Vagina (tissue), 2 donors: ENCODE measurements around the gene PPM1E. TPM values are rescaled to one million over a fixed set of nuclear protein-coding genes. Genes with fewer than 3 reads are reported as not detected.
"Not testable (repeated sequence)": the region's sequence is repeated elsewhere in the genome, so short reads cannot be mapped to it uniquely, and the experiment has no call there.

ENCODE experiments used
- DNase-seq, 2 donors: peaks; one replicate each; pipeline ENCODE4 v3.0.0-alpha.2; 2017; ENCODE audit errors: extremely low spot score in 2 of 2
- H3K27ac ChIP-seq: fragments of 200-600 bp; sonication (generic); one replicate; pipeline ENCODE4 v1.5.1; 2019
- H3K27me3 ChIP-seq: fragments of 200-600 bp; sonication (generic); one replicate; pipeline ENCODE4 v1.5.1; 2019
- H3K36me3 ChIP-seq, 2 donors: fragments of 200-600 bp; sonication (generic); one replicate each; pipeline ENCODE4 v1.5.1; 2017 to 2019
- H3K4me1 ChIP-seq: fragments of 200-600 bp; sonication (generic); one replicate; pipeline ENCODE4 v1.5.1; 2019
- H3K4me3 ChIP-seq, 2 donors: fragments of 200-600 bp; sonication (generic); 1 replicate in 1 of 2; 2 replicates in 1 of 2; pipeline ENCODE4 v1.5.1; 2016 to 2019
- H3K9me3 ChIP-seq: fragments of 200-600 bp; sonication (generic); one replicate; pipeline ENCODE4 v1.5.1; 2019
- POLR2A ChIP-seq, 2 donors: fragments of 450-650 bp; IDR thresholded peaks; one replicate each; pipeline ENCODE4 v1.6.1; 2017; ENCODE audit warnings: antibody characterized with exemption in 2 of 2, mild to moderate bottlenecking in 2 of 2, moderate library complexity in 2 of 2
- POLR2AphosphoS5 ChIP-seq, 2 donors: sonication (generic); formaldehyde crosslinking; IDR thresholded peaks; one replicate each; pipeline ENCODE4 v1.9.0; 2017; ENCODE audit warnings: antibody characterized with exemption in 2 of 2, mild to moderate bottlenecking in 2 of 2, low read depth in 1 of 2; ENCODE audit not compliant: insufficient read depth in 1 of 2
- intact Hi-C: fragments of 100-400 bp; cut with DNase I; formaldehyde crosslinking; loops from one replicate; pipeline ENCODE4 v1.15.1; 2023
- total RNA-seq: library from RNA; depleted of rRNA; stranded (reverse); fragments of >200 nt; gene quantifications from one replicate; pipeline ENCODE4 v1.2.3, GENCODE V29; 2016
- TF ChIP-seq, protein P1 (sequence below), 3 experiments: fragments of 450-650 bp in 2 of 3; fragments of 200-600 bp in 1 of 3; sonication (generic) in 1 of 3; IDR thresholded peaks; one replicate each; pipeline ENCODE4 v1.5.1; 2017 to 2019; ENCODE audit warnings: antibody characterized with exemption in 3 of 3, mild to moderate bottlenecking in 2 of 3, moderate library complexity in 2 of 3

The PPM1E gene
- total RNA-seq, 1 donor from 2014 or later: 0.25 TPM

DNA sequence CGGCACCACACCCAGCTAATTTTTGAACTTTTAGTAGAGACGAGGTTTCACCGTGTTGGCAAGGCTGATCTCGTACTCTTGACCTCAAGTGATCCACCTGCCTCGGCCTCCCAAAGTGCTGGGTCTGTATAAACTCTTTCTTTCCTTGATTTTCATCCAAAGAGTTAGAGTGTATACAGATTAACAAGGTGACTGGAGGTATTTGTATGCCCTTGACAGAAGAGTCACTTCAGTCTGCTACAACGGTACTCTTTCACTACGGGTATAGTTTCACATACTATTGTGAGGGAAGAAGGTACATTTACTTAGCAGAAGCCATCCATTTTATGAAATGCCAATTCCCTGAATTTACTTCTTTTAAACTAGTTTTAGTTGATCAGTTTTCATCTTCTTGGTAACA, 32.5 kb downstream of the PPM1E start:
- Histone ChIP-seq H3K4me1 (no peaks in the 10 kb centered on the region), H3K27ac (no peak overlapping the region), H3K36me3 (no peaks in the 10 kb centered on the region), H3K4me3 (no peak overlapping the region), H3K27me3 (no peaks in the 10 kb centered on the region), H3K9me3 (no peaks in the 10 kb centered on the region)
- TF ChIP-seq POLR2AphosphoS5 (IDR thresholded peaks at IDR 0.05; ENCODE audit: insufficient read depth in 1 of 2, low read depth in 1 of 2) (no peak), POLR2A (IDR thresholded peaks at IDR 0.05) (no peak)
- TF ChIP-seq, protein P1, sequence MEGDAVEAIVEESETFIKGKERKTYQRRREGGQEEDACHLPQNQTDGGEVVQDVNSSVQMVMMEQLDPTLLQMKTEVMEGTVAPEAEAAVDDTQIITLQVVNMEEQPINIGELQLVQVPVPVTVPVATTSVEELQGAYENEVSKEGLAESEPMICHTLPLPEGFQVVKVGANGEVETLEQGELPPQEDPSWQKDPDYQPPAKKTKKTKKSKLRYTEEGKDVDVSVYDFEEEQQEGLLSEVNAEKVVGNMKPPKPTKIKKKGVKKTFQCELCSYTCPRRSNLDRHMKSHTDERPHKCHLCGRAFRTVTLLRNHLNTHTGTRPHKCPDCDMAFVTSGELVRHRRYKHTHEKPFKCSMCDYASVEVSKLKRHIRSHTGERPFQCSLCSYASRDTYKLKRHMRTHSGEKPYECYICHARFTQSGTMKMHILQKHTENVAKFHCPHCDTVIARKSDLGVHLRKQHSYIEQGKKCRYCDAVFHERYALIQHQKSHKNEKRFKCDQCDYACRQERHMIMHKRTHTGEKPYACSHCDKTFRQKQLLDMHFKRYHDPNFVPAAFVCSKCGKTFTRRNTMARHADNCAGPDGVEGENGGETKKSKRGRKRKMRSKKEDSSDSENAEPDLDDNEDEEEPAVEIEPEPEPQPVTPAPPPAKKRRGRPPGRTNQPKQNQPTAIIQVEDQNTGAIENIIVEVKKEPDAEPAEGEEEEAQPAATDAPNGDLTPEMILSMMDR (IDR thresholded peaks at IDR 0.05): no peak
- no peak for DNase-seq
- intact Hi-C loops: no loop called here

DNA sequence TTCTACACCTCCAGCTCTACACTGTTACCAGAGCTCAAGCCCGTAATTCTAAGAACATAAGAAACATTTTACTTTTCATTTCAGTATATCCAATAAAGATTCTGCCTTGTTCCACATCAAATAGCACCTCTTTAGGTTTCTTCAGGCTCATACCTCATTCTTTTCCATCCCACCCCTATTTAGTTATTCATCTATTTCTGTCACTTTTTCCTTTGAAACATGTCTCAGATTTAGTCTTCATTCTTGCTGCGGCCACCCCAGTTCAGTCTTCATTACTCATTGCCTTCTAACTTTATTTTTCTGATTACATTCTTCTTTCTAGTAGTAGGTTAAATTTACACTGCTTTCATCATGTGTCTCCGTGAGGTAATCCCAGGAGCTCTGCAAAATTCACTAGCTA, 33.5 kb downstream of the PPM1E start:
- no peaks in the 10 kb centered on the region for H3K27me3 ChIP-seq
- no peak for DNase-seq
- TF ChIP-seq POLR2AphosphoS5 (IDR thresholded peaks at IDR 0.05; ENCODE audit: insufficient read depth in 1 of 2, low read depth in 1 of 2) (no peak), POLR2A (IDR thresholded peaks at IDR 0.05) (no peak)
- TF ChIP-seq, protein P1 (IDR thresholded peaks at IDR 0.05): no peak
- no peak overlapping the region for H3K27ac ChIP-seq
- H3K36me3 ChIP-seq: no peaks in the 10 kb centered on the region
- no peaks in the 10 kb centered on the region for H3K9me3 ChIP-seq
- no peaks in the 10 kb centered on the region for H3K4me1 ChIP-seq
- intact Hi-C loops: no loop called here
- H3K4me3 ChIP-seq: no peak overlapping the region

DNA sequence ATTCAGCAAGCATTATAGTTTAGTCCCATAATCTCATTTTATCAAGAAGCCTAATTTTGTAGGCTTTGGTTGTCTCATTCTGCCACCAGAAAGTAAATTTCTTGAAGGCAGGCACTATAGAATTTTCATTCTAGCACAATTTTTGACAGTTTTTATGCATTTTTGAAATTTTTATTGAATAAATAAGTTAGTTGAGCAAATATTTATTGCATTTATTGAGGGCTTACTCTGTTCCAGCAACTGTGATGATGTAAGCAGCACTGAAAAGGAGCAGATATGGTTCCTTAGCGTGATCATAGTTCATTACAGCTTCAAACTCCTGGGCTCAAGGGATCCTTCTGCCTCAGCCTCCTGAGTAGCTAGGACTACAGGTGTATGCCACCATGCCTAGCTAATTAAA, 34.2 kb downstream of the PPM1E start:
- no peaks in the 10 kb centered on the region for H3K4me1 ChIP-seq
- intact Hi-C loops: no loop called here
- H3K4me3 ChIP-seq: no peak overlapping the region
- no peaks in the 10 kb centered on the region for H3K27me3 ChIP-seq
- DNase-seq: no peak
- H3K27ac ChIP-seq: no peak overlapping the region
- H3K9me3 ChIP-seq: no peaks in the 10 kb centered on the region
- no peaks in the 10 kb centered on the region for H3K36me3 ChIP-seq
- TF ChIP-seq POLR2A (IDR thresholded peaks at IDR 0.05): no peak
- no peak for TF ChIP-seq POLR2AphosphoS5 (IDR thresholded peaks at IDR 0.05; ENCODE audit: insufficient read depth in 1 of 2, low read depth in 1 of 2)
- TF ChIP-seq, protein P1 (IDR thresholded peaks at IDR 0.05): no peak

DNA sequence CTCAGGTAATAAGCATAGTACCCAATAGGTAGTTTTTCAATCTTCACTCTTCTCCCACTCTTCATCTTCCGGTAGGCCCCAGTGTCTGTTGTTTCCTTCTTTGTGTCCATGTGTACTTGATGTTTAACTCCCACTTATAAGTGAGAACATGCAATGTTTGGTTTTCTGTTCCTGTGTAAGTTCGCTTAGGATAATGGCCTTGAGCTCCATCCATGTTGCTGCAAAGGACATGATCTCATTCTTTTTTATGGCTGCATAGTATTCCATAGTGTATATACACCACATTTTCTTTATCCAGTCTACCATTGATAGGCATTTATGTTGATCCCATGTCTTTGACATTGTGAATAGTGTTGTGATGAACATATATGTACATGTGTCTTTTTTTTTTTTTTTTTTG, 38.9 kb downstream of the PPM1E start:
- H3K27me3 ChIP-seq, intact Hi-C loops, H3K27ac ChIP-seq, H3K9me3 ChIP-seq, H3K36me3 ChIP-seq, H3K4me3 ChIP-seq, H3K4me1 ChIP-seq, DNase-seq: not testable (repeated sequence)

DNA sequence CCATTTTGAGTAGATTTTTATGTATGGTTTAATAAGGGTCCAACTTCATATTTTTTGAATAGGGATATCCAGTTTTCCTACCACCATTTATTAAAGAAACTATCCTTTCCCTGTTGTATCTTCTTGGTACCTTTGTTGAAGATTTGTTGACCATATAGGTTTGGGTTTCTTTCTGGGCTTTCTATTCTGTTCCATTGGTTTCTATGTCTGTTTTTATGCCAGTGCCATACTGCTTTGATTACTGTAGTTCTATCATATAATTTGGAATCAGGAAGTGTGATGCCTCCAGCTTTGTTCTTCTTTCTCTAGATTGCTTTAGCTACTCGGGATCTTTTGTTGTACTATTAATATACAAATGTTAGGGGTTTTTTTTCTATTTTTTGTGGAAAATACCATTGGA, 46.5 kb downstream of the PPM1E start:
- no peak for DNase-seq
- Histone ChIP-seq H3K27ac (no peak overlapping the region), H3K36me3 (no peaks in the 10 kb centered on the region), H3K4me3 (no peak overlapping the region), H3K9me3 (no peaks in the 10 kb centered on the region), H3K27me3 (no peaks in the 10 kb centered on the region), H3K4me1 (no peaks in the 10 kb centered on the region)
- TF ChIP-seq, protein P1 (IDR thresholded peaks at IDR 0.05): no peak
- no peak for TF ChIP-seq POLR2AphosphoS5 (IDR thresholded peaks at IDR 0.05; ENCODE audit: insufficient read depth in 1 of 2, low read depth in 1 of 2)
- TF ChIP-seq POLR2A (IDR thresholded peaks at IDR 0.05): no peak
- intact Hi-C loops: no loop called here

DNA sequence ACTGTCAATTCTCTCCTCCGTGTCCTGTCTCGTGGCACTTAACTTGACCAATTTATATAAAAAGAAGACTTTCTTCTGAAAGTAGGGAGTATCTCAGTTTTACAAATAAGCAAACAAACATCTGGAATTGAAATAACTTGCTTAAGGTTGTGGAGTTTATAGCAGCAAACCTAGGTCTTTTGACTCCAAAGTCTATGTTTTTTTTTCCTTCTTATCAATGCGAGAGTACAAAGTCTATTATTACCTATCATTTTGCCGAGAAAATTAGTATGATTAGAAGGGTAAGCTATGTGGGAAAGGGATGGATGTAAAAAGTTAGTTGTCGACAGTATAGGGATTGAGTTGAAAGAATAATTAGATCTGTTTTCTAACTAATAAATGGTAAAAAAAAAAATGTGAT, 50.4 kb downstream of the PPM1E start:
- TF ChIP-seq POLR2A (IDR thresholded peaks at IDR 0.05) (no peak), POLR2AphosphoS5 (IDR thresholded peaks at IDR 0.05; ENCODE audit: insufficient read depth in 1 of 2, low read depth in 1 of 2) (no peak)
- TF ChIP-seq, protein P1 (IDR thresholded peaks at IDR 0.05): no peak
- Histone ChIP-seq H3K27ac (no peak overlapping the region), H3K9me3 (no peaks in the 10 kb centered on the region), H3K36me3 (no peaks in the 10 kb centered on the region), H3K4me1 (no peaks in the 10 kb centered on the region), H3K4me3 (no peak overlapping the region), H3K27me3 (no peaks in the 10 kb centered on the region)
- DNase-seq: no peak
- intact Hi-C loops: no loop called here
